ENCODE data around the gene AATK.
"Not testable (repeated sequence)": the region's sequence is repeated elsewhere in the genome, so short reads cannot be mapped to it uniquely, and the experiment has no call there.

The AATK gene

DNA sequence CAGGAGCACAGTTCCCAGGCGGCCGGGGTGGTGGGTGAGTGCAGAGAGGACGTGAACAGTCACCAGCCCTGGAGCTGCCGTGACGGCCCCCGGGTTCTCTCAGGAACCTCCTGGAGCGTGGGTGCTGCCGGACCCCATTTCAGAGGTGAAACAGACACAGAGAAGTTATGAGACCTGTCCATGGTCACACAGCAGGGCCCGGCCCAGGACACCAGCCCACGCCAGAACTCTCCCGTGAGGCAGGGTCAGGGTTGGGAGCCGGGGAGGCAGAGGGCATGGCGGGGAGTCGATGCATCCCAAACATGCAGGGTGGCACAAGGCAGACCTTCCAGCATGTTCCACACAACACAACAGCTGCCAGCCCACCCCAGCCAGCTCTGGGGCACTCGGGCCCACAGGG lies 4.5 kb downstream of the AATK start:
- DNase-seq (ENCODE audit: low read depth in 1 of 2, low spot score in 1 of 2) = no peak

DNA sequence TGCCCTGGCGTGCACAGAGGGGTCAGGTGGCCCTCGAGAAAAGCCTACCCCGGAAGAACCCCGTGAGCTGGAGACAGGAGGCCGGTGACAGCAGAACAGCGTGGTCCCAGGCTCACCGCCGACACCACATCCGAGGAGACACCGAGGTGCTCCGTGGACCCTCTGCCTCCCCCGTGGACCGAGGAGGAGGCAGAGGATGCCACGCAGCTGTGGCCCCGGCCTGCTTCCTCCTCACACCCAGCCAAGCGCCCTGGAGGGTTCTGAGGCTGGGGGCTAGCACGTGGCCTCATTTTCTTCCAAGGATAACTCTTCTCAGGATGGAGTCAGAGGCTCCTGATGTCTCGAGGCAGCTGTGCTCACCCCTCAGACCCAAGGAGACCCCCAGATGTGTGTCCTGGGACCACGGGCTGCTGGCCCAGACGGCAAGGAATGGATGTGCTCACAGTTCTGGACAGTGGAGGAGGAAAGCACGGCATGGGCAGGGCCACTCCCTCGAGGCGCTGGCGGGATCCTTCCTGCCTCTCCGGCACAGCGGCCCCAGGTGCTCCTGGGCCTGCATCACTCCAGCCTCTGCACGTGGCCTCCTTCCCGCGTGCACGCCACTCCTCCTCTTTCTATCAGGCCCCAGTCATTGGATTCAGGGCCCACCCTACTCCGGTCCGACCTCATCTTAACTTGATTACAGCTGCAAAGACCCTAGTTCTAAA lies 5.1 kb downstream of the AATK start:
- no peak for DNase-seq (ENCODE audit: low read depth in 1 of 2, low spot score in 1 of 2)

DNA sequence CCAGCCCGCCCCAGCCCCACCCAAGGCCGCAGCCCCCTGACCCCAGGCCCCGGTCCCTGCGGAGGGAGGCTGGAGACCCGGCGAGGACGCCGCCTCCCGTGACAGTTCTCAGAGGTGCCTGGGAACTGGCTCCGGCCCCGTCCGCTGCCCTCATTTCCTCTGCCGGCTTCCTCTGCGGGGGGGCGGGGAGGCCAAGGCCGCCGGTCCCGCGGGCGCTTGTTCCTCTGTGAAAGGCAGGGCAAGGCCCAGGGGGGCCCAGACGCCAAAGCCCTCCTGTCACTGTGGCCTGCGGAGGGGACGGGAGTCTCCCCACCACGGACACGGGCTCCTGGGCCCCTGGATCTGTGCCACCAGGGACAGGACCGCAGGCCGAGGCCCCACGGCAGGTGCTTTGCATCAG lies 5.7 kb downstream of the AATK start:
- no peak for DNase-seq (ENCODE audit: low read depth in 1 of 2, low spot score in 1 of 2)

DNA sequence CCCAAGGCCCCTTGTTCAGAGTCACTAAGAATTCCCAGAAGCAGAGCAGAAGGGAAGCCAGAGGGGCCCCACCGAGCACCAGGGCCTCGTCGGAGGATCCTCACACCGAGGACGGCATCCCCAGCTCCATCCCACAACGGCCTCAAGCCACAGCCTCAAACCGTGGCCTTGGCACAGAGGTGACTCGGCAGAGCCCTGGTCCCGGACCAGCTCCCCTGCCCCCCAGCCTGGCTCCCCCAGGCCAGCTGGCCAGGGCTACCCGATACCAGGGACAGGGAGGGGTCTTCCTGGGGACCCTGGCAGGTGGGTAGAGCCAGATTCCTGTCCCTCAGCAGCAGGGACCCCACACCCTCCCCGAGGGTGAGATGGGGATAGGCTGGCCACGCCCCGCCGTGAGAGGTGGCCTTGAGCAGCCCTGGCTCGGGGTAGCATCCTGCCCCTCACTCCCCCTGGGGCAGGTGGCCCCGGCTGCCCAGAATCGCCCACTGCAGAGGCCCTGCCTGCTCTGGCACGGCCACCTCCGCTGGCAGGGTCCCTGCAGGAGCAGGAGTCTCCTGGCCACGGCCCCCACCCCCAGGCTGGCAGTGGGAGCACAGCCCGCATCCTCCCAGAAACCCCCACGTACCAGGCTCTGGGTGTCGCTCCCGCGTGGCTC lies 6.3 kb downstream of the AATK start:
- no peak for DNase-seq (ENCODE audit: low read depth in 1 of 2, low spot score in 1 of 2)

DNA sequence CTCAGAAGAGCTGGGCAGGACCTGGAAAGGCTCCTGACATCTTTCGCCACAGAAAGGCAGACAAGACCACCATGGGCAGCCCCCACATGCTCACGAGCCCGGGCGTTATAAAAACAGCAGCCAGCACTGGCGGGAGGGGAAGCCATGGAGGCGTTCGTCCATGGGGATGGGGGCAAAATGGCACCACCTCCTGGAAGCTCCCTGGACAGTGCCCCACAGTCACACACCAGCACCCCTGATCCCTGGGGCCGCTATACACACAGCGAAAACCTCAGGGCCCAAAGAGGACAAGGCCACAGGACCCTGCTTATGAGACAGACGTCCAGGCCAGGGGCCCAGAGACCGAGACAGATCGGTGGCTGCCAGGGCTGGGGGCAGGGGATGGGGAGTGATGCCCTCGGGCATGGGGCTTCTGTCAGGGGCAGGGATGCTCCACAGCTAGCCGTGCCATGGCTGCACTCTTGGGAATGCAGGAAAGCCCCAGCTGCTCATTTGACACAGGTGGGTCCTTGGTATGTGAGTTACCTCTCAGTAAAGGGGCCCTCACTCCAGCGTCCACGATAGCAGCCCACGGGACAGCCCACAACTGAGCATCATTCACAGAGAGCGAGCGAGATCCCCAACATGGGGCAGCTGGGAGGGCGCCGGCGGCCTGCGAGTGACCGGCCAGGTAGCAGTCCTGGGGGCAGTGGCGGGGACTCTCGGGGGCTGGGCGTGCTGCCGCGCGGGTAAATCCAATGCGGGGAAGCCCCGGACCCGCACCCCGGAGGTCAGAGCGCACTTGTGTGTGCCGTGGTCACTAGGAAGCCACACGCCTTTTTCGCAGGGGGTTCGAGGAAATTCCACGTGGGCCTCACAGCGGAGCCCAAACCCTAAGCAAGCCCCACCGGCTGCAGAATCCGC lies 7.1 kb downstream of the AATK start:
- DNase-seq (ENCODE audit: low read depth in 1 of 2, low spot score in 1 of 2) = no peak

DNA sequence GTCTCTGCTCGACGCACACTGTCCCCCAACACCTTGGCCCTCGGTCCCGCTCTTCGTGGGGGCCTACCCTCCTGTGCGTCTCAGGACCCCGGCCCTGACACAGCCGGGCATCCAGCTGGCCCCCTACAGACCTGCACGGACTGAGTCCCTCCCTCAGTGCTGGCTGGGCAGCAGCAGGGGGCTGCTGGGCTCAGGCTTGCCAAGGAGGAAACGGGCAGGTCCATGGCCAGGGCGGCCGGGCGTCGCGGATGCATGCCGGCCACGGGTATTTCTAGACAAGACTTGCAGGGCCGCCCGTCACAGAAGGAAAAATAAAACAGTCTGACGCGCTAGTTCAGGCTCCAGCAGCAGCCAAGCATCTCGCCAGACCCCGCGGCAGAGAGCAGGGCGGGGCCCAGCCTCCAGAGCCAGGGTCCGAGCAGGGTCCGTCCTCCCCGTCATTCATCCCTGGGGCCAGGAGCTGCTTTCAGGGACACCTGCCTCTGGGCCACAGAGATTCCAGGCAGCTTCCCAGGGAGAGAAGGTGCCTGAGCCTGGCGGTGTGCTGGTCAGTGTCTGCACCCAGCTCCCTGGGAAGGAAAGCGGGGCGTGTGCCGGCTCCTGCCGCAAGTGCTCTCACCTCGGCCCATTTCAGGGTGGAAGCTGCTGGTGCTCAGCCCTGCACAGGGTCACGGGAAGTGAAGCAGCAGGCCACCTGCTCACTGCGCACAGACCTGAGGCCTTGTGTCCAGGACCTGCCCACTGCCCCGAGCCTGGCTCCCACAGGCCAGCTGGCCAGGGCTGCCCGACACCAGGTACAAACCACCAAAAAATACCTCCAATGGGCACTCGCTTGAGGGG lies 8.0 kb downstream of the AATK start:
- no peak for DNase-seq (ENCODE audit: low read depth in 1 of 2, low spot score in 1 of 2)

DNA sequence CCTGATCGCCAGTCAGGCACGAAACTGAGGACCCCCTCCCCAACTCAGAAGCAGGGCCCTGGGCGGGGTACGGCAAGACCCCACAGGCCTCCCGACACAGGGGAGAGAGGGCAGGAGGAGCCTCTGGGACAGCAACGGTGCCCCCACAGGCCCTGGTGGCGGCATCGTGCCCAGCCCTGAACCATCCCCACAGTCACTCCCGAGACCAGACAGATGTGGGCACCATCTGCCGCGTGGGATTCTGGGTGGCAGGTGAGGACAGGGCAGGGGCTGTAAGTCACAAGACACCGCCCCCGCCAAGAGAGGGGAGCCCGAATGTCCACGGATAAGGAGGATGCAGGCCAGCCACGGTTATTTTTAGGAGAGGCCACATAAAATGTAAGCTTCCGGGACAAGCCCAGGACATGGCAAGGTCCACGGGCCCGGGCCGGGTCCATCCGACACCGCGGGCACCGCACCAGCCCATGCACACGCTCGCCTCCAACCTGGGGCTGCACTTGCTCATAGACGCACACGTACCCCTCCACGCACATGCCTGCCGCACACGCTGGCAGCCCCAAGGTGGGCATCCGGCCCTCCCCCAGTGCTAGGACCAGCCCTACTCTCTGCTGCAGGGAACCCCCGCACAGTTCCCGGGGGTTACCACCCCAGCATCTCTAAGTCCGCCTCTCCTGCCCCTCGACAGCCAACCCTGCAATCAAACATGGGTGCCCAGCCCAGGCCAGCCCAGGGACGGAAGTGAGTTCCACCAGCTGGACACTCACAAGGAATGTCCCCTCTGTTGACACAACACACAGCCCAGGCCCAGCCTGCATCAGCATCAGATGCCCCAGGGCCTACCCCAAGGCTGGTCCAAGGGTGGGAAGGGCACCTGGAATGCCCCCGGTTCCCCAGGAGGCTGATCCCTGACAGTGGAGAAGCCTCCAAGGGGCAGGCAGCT lies 8.9 kb downstream of the AATK start:
- DNase-seq (ENCODE audit: low read depth in 1 of 2, low spot score in 1 of 2) = no peak

DNA sequence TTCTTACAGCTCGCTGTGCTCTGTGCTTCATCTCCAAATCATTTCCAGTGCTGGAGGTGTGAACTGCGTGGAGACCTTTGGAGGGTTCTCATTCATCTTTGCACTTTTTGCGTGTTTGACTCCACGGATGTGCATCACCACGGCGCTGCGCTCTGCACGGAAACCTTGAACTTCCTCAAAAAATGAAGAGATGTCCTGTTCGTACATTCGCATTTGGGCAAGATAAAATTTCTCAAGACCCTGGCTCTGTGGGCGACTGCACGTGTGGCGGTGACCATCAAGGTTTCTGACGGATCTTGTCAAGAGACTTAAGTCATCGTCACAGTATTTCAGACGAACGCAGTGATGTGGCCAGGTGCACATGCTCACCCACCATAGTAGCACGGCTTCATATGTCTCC lies 11.1 kb downstream of the AATK start:
- no peak for DNase-seq (ENCODE audit: low read depth in 1 of 2, low spot score in 1 of 2)

DNA sequence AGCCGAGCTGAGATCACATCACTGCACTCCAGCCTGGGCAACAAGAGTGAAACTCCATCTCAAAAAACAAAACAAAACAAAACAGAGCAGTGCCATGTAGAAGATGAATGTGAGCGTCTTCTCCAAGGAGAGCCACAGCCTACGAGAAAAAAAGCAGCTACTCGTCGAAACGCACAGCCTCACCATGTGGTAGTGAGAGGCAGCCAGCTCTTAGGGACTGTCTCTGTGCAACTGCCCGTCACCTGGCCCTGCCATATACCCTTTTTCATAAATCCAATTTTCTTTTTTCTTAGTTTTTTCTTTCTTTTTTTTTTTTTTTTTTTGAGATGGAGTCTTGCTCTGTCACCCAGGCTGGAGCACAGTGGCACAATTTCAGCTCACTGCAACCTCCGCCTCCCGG lies 12.0 kb downstream of the AATK start:
- DNase-seq (ENCODE audit: low read depth in 1 of 2, low spot score in 1 of 2) = not testable (repeated sequence)

DNA sequence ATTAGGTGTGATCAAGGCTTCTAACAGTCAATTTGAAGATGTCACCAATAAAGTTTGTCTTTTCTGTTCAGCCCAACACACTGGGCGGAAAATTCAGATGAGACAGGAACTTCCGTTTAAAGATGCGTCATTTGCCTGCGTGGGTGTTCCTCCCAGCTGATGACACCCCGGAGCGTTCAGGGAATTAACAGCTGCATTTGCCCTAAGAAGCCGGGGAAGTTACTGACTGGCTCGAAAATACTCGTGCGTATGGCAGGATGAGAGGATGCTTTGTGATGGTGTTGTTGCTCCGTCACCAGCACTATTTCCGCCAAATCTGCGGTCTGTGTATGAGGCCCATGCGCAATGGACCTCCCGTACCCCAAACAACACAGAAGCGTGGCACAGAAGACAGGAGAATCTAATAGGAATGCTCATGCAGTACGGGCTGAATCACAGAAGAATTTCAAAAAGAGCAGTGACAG lies 12.6 kb downstream of the AATK start:
- no peak for DNase-seq (ENCODE audit: low read depth in 1 of 2, low spot score in 1 of 2)

DNA sequence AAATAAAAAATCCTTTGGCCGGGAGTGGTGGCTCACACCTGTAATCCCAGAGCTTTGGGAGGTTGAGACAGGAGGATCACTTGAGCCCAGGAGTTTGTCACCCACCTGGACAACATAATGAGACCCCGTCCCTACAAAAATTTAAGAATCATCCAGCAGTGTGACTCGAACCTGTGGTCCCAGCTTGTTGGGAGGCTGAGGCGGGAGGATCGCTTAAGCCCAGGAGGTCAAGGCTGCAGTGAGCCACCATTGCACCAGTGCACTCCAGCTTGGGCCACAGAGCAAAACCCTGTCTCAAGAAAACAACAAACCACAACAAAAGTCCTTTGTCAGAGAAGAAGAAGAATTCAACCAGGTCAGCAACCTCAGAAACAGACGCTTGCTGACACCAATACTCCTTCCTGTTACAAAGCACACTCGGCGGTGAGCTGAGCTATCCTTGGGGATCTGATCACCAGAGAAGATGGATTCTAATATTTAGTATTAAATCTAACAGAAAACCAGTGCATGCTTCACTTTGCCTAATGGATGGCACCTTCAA lies 13.7 kb downstream of the AATK start:
- no peak for DNase-seq (ENCODE audit: low read depth in 1 of 2, low spot score in 1 of 2)

DNA sequence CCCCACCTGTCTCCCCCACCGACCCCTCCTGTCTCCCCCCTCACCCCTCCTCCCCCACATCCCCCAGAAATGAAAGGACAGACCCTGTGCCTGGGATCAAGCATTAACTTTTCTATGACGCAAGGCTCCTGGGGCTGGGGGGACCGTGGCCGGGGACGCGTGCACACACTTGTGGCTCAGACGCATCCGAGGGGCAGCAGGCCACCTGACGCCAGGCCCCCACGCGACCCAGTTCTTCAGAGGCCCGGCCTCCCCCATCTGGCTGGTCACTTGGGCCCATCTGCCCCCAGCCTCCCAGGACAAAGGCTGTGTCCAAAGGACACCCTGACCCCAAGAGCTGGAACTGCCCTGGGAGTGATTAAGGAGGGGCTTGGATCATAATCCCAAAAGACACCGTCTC lies 14.7 kb downstream of the AATK start:
- DNase-seq (ENCODE audit: low read depth in 1 of 2, low spot score in 1 of 2) = no peak

DNA sequence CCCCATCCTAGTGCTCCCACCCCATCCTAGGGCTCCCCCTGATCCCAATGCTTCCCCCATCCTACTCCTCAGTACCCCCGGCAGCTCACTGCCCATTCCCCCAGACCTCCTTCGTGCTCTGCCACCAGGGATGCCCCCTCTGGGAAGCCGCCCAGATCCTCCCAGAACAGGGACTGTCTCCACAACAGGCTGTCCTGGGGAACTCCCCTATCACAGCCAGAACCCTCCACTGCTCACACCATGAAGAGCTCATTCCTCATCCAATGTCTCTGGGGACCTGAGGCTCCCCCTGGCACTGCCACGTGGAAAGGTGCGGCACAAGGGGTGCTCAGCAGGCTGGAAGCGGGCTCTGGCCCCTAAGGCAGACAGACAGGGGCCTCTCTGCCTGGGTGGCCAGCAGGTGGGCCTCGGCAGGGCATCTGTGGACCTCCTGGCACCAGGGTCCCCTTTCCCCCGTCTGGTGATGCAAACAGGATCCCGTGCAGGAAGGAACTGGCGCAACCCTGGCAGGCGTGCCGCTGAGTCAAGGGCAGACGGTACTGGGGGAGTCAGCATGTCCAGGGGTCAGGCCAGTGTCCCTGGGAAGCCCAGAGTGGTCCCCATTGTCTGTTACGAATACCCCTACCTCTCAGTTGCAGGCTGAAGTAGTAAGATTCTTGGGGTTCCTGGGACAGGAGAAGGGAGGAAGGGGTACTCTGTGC lies 15.5 kb downstream of the AATK start:
- no peak for DNase-seq (ENCODE audit: low read depth in 1 of 2, low spot score in 1 of 2)

DNA sequence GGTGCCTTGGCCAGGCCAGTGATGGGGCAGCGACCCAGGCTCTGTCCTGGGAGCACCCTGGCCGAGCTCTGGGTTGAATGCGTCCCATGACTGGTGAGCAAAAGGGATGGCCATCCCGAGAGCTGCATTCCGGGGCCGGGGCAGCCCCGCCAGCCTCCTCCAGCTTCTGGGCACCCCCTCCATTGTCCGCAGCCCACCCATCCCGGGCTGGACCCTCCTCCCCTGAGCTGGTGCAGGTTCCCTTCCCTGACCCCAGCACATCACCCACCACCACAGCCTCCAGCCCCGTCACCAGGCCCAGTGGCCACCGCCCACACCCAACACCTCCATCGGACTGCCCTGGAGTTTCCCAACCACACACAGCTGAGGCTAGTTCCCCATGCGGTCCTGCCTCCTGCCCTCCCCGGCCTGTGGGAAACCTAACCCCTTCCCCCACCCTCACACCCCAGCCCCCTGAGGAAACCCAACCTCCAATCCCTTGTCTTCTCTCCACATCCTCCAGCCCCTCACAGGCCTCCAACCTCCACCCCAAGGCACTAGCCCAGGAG lies 17.0 kb downstream of the AATK start:
- no peak for DNase-seq (ENCODE audit: low read depth in 1 of 2, low spot score in 1 of 2)

DNA sequence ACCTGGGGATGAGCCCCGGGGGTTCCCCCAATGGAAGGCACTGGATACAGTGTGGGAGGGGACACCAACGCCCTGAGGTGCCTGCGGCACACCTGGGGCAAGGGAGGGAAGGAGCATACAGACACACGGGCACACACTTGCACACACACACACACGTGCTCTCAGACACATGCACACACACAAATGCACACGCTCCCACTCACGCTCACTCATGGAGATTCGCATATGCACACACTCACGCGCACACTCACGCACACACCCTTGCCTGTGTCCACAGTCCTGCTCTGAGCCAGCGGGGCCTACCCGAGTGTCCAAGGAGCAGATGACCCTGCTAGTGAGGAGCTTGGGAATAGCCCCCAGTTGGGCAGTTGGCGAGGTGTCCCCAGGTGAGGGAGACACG lies 17.4 kb downstream of the AATK start:
- no peak for DNase-seq (ENCODE audit: low read depth in 1 of 2, low spot score in 1 of 2)

DNA sequence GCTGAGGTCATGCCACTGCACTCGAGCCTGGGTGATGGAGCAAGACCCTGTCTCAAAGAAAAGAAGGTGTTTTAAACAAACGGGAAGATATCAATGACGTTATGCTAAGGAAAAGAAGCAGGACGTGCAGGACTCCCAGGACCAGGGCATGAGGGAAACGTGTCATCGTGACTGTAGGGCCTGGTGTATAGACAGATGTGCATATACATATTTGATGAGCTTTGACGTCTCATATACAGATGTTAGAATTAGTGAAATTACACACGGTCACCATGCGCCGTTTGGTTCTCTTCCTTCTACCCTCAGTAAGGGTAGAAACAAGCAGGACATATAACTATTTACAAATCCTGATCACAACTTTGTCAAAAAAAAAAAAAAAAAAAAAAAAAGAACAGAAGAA lies 18.3 kb downstream of the AATK start:
- no peak for DNase-seq (ENCODE audit: low read depth in 1 of 2, low spot score in 1 of 2)

DNA sequence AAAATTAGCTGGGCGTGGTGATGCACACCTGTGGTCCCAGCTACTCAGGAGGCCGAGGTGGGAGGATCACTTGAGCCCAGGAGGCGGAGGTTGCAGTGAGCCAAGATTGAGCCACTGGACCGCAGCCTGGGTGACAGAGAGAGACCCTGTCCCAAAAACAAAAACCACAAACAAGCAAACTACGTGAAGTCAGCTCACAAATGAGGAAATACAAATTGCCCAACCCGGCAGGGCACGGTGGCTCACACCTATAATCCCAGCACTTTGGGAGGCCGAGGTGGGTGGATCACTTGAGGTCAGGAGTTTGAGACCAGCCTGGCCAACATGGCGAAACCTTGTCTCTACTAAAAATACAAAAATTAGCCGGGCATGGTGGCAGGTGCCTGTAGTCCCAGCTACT lies 19.8 kb downstream of the AATK start:
- DNase-seq (ENCODE audit: low read depth in 1 of 2, low spot score in 1 of 2) = not testable (repeated sequence)

DNA sequence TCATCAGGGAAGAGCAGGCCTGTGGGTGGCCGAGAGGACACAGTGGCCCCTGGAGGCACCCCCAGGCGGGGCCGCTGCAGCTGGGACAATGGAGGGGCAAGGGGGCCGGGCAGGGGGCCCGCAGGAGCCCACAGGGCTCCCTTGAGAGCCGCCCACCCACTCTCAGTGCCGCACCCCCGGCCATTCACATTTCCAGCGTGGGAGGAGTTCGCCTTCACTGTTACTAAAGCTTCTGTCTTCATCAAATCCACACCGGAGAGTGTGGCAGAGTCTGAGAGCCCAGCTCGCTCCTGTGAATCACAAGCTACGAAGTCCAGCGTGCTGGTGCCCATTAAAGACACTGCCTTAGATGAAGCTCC lies 21.6 kb downstream of the AATK start:
- no peak for DNase-seq (ENCODE audit: low read depth in 1 of 2, low spot score in 1 of 2)

Data from stimulated activated CD4-positive, alpha-beta T cell treated with anti-CD3 and anti-CD28 coated beads, Interleukin-15, amount 100 ng/mL, for 1 hour (primary cell).